GM19463 (cell line): Measurements from ENCODE around the gene G6PC3.
"Not testable (repeated sequence)": the region's sequence is repeated elsewhere in the genome, so short reads cannot be mapped to it uniquely, and the experiment has no call there.

ENCODE experiments used
- ATAC-seq: cut with Tn5 transposase; IDR thresholded peaks from one replicate; pipeline ENCODE4 v1.9.1; 2021; ENCODE audit warnings: mild to moderate bottlenecking, moderate library complexity; ENCODE audit not compliant: unreplicated experiment

Gene G6PC3

GRCh38 chr17:44082256-44082927 is 11.9 kb downstream of the G6PC3 start:
- no peak for ATAC-seq

GRCh38 chr17:44083250-44083849 is 12.8 kb downstream of the G6PC3 start:
- no peak for ATAC-seq

- ATAC-seq: no peak
These were observed 13.6 kb downstream of the G6PC3 start for GRCh38 chr17:44084131-44084538.

- ATAC-seq: no peak
These were observed 14.4 kb downstream of the G6PC3 start for GRCh38 chr17:44084921-44085320.

DNA sequence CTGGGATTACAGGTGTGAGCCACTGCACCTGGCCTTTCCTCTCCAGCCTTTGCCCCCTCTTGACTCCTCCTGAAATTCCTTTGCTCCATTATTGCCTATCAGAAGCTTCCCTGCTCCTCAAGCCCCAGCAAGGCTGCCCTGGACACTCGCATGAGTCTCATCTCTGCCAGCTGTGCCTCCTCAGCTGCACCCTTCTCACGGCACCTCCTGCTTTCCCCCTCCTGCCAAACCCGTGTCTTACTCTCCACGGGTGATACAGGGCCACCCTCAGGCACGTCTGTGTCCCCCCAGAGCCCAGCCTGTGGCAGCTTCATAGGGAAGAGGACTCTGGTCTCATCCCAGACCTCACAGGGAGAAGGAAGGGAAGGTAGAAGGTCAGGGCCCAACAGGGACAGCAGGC is 15.4 kb downstream of the G6PC3 start:
- no peak for ATAC-seq

GRCh38 chr17:44086364-44087311 is 16.1 kb downstream of the G6PC3 start:
- ATAC-seq: no peak

DNA sequence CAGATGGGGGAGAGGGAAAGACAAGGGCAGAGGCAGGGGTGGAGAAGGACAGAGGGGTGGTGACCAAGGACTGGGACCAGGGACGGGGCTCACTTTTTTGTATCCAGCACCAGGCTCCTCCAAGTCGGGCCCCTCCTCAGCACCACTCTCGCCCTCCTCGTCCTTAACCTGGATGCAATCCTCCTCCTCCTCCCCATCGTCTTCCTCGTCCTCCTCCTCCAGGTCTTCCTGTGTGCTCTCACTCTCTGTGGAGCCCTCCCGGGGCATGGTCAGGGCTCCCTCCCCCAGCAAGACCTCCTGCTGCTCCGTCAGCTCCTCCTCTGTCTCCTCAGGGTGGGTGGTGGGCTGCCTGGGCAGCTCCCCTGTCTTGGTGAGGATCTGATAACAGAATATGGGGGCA is 16.8 kb downstream of the G6PC3 start:
- ATAC-seq: no peak

DNA sequence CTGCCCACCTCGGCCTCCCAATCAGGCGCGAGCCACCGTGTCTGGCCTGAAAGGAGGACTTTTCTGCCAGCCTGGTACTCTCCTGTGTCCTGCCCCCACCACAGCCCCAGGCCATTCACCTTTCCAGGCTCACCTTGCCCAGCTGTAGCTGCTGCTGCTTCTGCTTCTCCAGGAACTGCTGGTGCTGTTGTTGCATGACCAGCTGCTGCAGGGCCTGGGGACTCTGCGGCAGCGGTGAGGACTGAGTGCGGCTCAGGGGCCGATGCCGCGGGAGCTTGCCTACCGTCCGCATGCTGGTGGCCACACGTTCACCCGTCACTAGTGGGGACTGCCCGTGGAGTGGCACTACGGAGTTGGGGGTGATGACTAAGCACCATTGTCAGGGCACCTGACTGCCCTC is 17.7 kb downstream of the G6PC3 start:
- ATAC-seq: no peak

GRCh38 chr17:44091200-44091997 is 20.9 kb downstream of the G6PC3 start:
- ATAC-seq: no peak

GRCh38 chr17:44092051-44092450 is 21.5 kb downstream of the G6PC3 start:
- ATAC-seq: no peak

DNA sequence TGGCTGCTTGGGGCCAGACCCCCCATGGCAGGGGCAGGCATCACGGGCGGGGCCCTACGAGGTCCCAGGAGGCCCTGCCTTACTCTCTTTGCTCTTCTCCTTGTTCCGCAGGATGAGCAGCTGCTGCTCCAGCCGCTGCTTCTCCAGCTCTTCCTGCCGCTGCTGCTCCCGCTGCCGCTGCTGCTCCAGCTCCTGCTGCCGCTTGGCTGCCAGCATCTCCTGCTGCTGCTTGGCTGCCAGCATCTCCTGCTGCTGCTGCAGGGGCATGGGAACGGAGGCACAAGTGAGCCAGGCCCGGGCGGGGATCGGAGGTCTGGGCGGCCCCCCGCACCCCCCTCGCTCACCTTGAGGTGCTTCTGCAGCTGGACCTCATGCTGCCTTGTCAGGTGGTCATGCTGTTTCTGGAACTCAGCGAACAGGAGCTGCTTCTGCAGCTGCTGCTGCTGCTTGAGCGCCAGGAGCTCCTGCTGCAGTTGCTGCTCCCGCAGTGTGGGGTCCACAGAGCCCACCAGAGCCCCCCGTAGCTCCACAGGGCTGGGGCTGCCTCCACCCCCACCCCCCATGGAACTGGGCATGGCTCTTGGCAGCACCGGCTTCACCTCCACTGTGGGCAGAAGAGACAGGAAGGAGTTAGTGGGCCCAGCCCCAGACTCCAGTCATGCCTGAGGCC is 22.8 kb downstream of the G6PC3 start:
- no peak for ATAC-seq

GRCh38 chr17:44094701-44095387 is 24.3 kb downstream of the G6PC3 start:
- ATAC-seq: no peak

DNA sequence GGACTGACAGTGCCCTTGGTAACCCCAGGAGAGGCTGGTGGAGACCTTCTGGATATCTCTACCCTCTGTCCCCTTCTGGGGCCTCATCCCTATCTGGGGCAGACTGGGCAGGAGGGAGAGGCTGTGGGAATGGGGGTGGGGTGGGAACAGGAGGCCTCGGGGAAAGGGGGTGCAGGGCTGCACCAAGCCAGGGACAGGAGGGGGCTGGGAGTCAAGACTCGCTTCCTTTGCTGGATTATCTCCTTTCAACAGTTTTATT is 24.8 kb downstream of the G6PC3 start:
- no peak for ATAC-seq

DNA sequence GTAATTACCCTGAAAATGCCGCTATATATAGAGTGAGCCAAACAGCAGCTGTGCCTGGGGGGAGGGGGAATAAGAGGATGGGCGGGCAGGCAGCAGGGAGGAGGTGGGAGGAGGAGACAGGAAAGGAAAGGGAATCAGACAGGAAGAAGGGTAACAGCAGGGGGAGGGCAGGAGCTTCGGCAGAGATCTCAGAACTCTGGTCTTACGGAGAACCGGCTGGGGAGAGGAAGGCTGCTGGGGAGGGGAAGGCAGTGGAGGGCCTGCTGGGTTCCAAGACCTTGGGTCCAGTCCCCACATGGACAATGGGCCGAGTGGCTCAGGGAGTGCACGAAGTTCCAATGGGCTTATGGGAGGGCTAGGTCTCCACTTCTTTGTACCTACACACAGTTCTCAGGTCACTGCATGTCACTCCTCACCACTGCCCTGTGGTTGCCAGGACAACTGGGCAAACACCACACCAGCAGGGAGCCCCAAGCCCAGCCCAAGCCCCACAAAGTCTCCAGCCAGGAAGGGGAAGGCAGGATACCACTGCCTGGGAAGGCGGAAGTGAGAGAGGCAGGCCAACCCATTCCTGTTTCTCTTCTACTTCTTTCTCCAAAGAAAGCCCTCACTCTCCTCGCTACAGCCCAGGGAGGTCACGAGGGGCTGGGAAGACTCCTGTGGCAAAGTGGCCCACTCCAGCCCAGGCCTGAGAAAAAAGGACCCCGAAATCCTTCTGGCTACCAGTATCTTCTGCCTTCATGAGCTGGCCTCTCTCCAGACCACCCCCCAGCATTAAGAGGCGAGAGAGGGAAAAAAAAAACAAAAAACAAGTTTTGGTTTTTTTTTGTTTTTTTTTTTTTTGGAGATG is 25.3 kb downstream of the G6PC3 start:
- ATAC-seq: no peak

- ATAC-seq: no peak
These were observed 26.8 kb downstream of the G6PC3 start for GRCh38 chr17:44097110-44097958.

- ATAC-seq: not testable (repeated sequence)
These were observed 31.3 kb downstream of the G6PC3 start for GRCh38 chr17:44101858-44102257.

- ATAC-seq: no peak
These were observed 32.5 kb downstream of the G6PC3 start for GRCh38 chr17:44102849-44103622.

DNA sequence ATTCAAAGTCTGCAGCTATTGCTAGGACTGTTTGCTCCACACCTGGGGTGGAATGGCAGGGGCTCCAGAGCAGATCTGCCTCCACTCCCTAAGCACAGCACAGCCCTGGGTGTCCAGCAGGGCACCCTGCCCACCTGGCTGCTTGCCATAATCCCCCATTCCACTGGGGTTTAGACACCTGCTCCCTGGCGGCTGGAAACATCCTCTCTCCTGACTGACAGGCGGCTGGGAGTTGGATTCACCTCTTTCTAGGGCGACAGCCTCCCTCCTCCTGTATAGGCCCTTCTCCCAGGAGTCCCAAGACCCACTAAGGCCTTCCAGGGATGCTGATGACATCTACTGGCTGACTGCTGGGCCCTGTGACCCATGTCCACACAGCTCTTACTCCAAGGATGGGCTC is 34.9 kb downstream of the G6PC3 start:
- no peak for ATAC-seq
